NCI-H1105 treated with DMSO at 0.1 percent for 48 hours (cell line): ENCODE data around the gene SAFB2.

ENCODE experiments used
- DNase-seq: peaks from one replicate; lab custom pipeline; 2025; lab: John Stamatoyannopoulos, UW

SAFB2 gene

GRCh38 chr19:5622465-5623396, at the start of gene SAFB2, which contains the start of gene SAFB:
Gene SAFB2 (minus strand): TSS chr19:5622776. CDS start chr19:5622715, 61 bp downstream.
Gene SAFB (plus strand): TSS chr19:5623083. CDS start chr19:5623206, 123 bp downstream.
- DNase-seq = peak; percentile 99

DNA sequence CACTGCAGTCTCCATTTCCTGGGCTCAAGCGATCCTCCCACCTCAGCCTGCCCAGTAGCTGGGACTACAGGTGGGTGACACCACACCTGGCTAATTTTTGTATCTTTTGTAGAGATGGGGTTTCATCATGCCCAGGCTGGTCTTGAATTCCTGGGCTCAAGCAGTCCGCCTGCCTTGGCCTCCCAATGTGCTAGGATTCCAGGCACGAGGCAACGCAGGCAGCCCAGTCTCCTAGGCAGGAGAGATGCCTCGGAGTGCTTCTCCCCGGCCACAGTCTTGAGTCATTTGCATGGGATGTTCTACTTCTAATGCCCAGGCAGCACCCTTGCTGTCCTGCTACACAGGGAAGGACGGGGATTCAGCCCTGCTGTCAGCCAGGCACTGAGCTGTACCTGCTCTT, 49.0 kb upstream of the SAFB2 start:
- no peak for DNase-seq

DNA sequence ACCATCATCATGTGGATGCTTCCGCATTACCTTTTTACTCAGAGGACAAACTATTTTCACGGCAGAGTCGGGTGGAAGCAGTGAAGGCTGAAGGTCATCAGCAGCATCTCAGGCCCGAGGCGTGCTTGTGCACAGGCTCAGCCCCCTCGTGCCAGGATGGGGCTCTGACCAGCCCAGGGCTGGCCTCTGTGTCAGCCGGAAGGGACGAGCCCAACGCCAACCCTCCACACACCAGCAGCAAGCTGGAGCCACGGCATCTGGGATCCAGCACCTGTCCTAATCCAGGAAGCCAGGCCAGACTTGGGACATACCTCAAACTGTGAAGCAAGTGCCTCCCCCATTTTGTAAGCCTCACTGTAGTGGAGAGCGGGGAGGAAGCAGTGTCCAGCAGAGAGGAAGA, 46.6 kb upstream of the SAFB2 start:
- DNase-seq = no peak

GRCh38 chr19:5667751-5668271, 45.2 kb upstream of the SAFB2 start:
- DNase-seq = no peak

DNA sequence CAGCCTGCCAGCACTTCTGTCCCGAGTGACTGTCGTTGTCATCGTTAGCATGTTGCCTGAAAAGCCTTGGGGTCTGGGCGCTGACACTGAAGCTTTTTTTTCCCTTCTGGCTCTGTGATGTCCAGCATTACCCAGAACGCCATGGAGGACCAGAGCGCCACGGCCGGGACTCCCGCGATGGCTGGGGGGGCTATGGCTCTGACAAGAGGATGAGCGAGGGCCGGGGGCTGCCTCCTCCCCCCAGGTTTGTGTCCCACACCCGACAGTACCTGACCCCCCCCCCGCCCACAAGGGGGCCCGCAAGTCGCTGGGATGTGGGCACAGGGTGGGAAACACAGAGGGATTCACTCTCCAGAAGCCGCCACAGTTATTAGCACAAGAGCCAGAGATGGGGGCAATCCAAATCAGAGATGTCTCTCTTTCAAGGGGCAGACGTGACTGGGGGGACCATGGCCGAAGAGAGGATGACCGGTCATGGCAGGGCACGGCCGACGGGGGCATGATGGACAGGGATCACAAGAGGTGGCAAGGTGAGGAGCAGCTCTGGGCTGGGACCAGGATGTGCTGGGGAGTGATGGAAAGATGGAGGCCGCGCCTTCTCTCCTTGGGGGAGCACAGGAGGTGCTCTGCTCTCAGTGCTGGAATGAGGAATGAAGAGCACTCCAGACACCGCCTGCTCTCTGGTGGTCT, 44.5 kb upstream of the SAFB2 start:
- DNase-seq = no peak

DNA sequence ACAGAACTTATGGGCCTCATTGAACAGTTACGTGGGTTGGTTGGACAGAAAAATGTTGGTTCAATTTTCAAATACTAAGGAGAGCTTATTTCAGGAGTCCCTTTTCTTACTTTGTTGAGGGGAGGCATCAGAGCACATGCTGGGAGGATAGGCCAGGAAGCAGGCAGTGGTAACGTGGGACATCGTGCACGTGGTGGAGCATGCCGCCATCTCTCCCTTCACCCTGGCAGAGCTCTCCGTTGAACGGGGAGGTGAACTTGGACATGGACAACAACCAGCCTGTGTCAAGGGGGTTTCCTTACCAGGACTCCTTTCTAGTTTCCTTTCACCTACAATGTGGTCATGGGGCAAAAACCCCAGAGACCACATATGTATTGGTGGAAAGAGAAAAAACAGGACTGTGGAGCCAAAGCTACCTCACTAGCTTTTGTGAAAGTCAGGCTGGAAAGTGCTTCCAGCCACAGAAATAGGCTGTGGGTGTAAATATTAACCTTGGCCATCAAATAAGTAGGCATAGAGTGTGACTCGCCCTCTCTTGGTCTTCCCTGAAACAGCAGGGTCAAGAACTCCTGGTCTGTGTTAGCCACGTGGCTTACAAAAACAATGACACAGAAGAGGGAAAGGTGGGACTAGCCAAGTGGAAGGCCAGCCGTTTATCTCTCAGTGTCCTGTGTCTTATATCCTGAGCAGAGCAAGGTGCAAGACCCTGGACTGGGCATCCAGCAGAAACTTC, 43.4 kb upstream of the SAFB2 start:
- DNase-seq = no peak

GRCh38 chr19:5664515-5664914, 41.9 kb upstream of the SAFB2 start:
- DNase-seq = no peak

GRCh38 chr19:5663904-5664303, 41.3 kb upstream of the SAFB2 start:
- no peak for DNase-seq

GRCh38 chr19:5661483-5661882, 38.9 kb upstream of the SAFB2 start:
- no peak for DNase-seq

GRCh38 chr19:5655412-5655811, 32.8 kb upstream of the SAFB2 start:
- DNase-seq = no peak

- DNase-seq = no peak
Observed at GRCh38 chr19:5654931-5655330, 32.4 kb upstream of the SAFB2 start.

GRCh38 chr19:5652261-5652660, 29.7 kb upstream of the SAFB2 start:
- DNase-seq = no peak

GRCh38 chr19:5651361-5651760, 28.8 kb upstream of the SAFB2 start:
- no peak for DNase-seq

DNA sequence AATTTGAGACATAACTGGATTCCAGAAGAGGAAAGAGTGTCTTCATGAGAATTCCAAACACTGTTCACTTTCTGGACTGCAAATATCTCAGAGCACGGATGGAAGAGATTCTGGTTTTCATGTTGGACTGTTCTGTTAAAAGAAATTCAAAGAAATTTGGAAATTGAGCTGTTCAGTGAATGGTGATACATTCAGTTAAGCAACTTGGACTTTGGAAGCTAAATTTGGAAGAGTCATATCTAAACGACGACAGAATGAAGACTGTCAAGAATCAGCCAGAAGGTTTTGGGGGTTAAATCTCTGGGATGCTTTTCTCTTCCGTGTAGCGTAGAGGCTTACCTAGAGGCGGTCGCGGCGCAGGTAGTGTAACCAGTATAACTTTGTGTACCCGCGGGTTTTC, 25.9 kb upstream of the SAFB2 start:
- DNase-seq = no peak

DNA sequence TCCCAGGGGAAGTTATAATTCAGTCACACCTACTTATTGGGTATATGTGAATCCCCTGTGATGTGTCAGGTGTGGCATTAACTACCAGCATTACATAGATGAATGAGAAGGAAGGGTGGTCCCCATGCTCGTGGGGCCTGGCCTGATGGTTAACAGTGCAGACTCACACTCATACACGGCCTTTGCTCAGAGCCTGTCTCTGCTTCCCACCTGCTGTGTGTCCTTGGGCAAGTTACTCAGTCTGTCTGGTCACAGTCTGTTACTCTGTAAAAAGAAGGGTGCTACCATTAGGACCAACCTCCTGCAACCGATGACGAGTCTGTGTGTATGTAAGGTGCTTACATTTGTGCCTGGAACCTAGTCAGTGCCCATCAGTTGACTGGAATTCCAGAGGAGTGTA, 24.1 kb upstream of the SAFB2 start:
- DNase-seq = no peak

GRCh38 chr19:5645409-5645808, 22.8 kb upstream of the SAFB2 start:
- DNase-seq = peak; percentile 48

DNA sequence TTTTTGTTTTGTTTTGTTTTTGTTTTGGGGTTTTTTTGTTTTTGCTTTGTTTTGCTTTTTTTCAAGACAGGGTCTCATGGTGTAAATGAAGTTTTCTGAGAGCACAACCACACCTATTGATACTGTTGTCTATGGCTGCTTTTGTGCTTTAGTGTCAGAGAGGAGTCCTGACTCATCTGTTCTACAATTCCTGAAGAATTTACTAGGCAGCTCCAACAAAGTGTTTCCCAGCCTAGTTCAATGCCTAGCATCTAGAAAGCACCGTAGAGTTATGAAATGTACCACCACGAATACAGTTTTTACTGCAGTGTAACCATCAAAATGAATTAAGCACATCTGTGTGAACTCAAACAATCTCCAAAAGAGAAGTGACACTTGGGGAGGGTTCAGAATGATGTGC, 21.5 kb upstream of the SAFB2 start:
- no peak for DNase-seq

DNA sequence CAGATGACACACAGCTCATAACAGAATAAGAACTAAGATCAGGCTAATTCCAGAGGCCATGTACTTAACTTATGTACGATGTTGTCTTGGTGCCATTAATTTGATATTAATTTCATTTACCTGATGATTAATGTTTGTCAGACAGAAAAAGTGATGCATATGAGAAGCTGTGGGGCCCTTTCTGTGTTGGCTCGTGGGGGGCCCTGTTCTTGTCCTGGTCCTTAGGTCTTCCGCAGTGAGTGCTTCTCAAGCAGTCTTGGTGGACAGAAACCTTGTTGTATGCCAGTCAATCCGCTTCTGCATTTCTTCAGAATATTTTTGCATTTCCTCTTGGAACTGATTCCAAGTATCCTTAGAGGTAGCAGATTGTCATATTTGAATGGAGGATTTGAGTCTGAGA, 20.5 kb upstream of the SAFB2 start:
- no peak for DNase-seq

DNA sequence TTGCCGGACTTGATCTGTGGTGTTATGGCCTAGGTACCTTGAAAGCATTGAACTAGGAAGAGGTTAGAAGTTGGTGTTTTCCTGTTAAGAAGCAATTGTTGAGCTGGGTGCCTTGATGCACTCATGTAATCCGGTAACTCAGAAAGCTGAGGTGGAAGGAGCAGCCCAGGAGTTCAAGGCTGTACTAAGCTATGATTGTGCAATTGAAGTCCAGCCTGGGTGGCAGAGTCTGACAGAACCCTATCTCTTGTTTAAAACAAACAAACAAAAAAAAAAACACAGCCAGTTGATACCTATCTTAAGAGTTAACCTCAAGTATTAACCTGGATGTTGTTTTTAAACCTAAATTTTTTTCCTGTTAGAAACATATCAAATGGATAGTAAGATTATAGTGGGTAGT, 19.6 kb upstream of the SAFB2 start:
- no peak for DNase-seq

DNA sequence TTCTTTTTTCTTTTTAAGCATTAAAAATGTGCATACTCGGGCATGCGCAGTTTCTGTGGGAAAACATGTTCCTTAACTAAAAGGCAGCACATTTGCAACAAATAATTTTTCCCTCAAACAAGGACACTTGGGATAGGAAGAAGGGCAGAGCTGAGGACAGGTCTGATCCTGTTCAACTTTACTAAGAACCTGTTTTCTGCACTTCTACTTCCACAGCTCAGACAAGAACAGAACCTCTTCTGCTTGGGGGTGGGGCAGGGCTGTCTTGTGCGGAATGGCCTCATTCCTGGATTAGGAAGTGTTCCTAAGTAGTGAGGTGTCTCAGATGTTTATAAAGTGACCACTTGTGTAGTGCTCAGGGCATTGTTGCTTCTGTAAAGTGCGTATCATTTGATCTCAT, 18.6 kb upstream of the SAFB2 start:
- DNase-seq = no peak

GRCh38 chr19:5637971-5638370, 15.4 kb upstream of the SAFB2 start:
- no peak for DNase-seq

GRCh38 chr19:5635427-5635826, 12.9 kb upstream of the SAFB2 start:
- no peak for DNase-seq
